ENCODE results near the gene P2RX3. TPM values are rescaled to one million over a fixed set of nuclear protein-coding genes. Genes with fewer than 3 reads are reported as not detected.

P2RX3 gene
- total RNA-seq, 1 experiment from 2014 or later = 0.15 TPM

- no CpG with 5 or more reads among the region's 15 CpGs for WGBS (ENCODE audit: extremely low coverage, insufficient read length, low lambda C conversion rate)
- H2BK5ac ChIP-seq (ENCODE audit: insufficient read length, low read length) = no peak overlapping the region
- H3K4me2 ChIP-seq (ENCODE audit: insufficient read depth, insufficient read length, low read length) = no peak overlapping the region
- no peak overlapping the region for H3K4me3 Mint-ChIP-seq
- H3K79me1 ChIP-seq (ENCODE audit: insufficient read depth, low read depth, low read length, poor library complexity, severe bottlenecking) = no peaks in the 10 kb centered on the region
- H3K4me1 Mint-ChIP-seq = peaks cover 13 to 24% of the 10 kb centered on the region in 2 experiments
- no peak overlapping the region for H4K8ac ChIP-seq (replicated peaks; ENCODE audit: insufficient read length, low read depth, low read length)
- H3K9me3 Mint-ChIP-seq = peaks cover 10 to 17% of the 10 kb centered on the region in 2 experiments
- no peaks in the 10 kb centered on the region for H3K23me2 ChIP-seq (ENCODE audit: insufficient read length, low read depth, low read length, poor library complexity, severe bottlenecking)
- H3K27me3 Mint-ChIP-seq (ENCODE audit: low read depth) = no peaks in the 10 kb centered on the region
- no peaks in the 10 kb centered on the region for H4K20me1 ChIP-seq (ENCODE audit: control insufficient read depth, insufficient read depth, insufficient read length)
- no peak overlapping the region for H3K23ac ChIP-seq (ENCODE audit: insufficient read length, low read depth, low read length)
- no peak overlapping the region for H3K14ac ChIP-seq (ENCODE audit: insufficient read depth, low read length)
- H2BK12ac ChIP-seq (ENCODE audit: insufficient read length, low read depth, low read length) = no peak overlapping the region
- H3K4me1 ChIP-seq (ENCODE audit: insufficient read depth, low read length) = no peaks in the 10 kb centered on the region
- no peak overlapping the region for H4K91ac ChIP-seq (ENCODE audit: insufficient read length, low read depth, low read length)
- no peak overlapping the region for H2BK20ac ChIP-seq (ENCODE audit: low read depth, low read length, poor library complexity, severe bottlenecking)
- no peak overlapping the region for H2AK5ac ChIP-seq (ENCODE audit: insufficient read length, low read length)
- H3K79me2 ChIP-seq (ENCODE audit: insufficient read depth, low read length) = peaks cover 5% of the 10 kb centered on the region; the same call in 1 of the 2 replicates
- H3K18ac ChIP-seq (ENCODE audit: insufficient read length, low read depth, low read length) = no peak overlapping the region
- H3T11ph ChIP-seq (ENCODE audit: low read length) = no peak overlapping the region
- no peak overlapping the region for H3K27ac Mint-ChIP-seq
- no peak overlapping the region for H4K5ac ChIP-seq (ENCODE audit: insufficient read length, low read depth, low read length)
- H3K9ac ChIP-seq (ENCODE audit: extremely low read depth, insufficient read length, low read length) = no peak overlapping the region
- no peaks in the 10 kb centered on the region for H3K9me3 ChIP-seq (ENCODE audit: control insufficient read depth, low read depth, low read length)
- H3K27ac ChIP-seq (ENCODE audit: insufficient read length, low read depth, low read length) = no peak overlapping the region
- H3K4ac ChIP-seq (ENCODE audit: low read depth, low read length) = no peak overlapping the region
- H2AFZ ChIP-seq (ENCODE audit: low read length) = no peak overlapping the region
- H3K56ac ChIP-seq (ENCODE audit: insufficient read length, low read depth, low read length) = no peak overlapping the region
- H2BK120ac ChIP-seq (ENCODE audit: low read depth, low read length, poor library complexity, severe bottlenecking) = no peak overlapping the region
- no peak overlapping the region for H2BK15ac ChIP-seq (ENCODE audit: low read depth, low read length)
- peaks cover 65 to 72% (median 67%) of the 10 kb centered on the region in 3 experiments for H3K36me3 Mint-ChIP-seq (ENCODE audit: insufficient read depth in 1 of 3, low read depth in 3 of 3)
- no peak for DNase-seq
- no peak for TF ChIP-seq CTCF (conservative IDR thresholded peaks at IDR 0.05)
- no peaks in the 10 kb centered on the region for H3K27me3 ChIP-seq (ENCODE audit: insufficient read depth, low read length)
Observed at GRCh38 chr11:57302489-57302888, 35.7 kb upstream of the P2RX3 start.

Measured in H9 (cell line).